Stomach (tissue), 9 donors: ENCODE measurements around the gene FGF23. TPM values are rescaled to one million over a fixed set of nuclear protein-coding genes. Genes with fewer than 3 reads are reported as not detected.
A peak's percentile ranks its signal among the peaks of the same experiment; 100 is the strongest.

Source experiments
- DNase-seq, 2 donors: peaks; one replicate each; pipeline versions ENCODE4 v3.0.0 to v3.0.0-alpha.2; 2013 to 2019
- H3K27ac ChIP-seq, 5 donors: fragments of 200-600 bp in 4 of 5; sonication (generic) in 4 of 5; one replicate each; pipeline ENCODE4 v1.5.1; 2013 to 2019; ENCODE audit warnings: mild to moderate bottlenecking in 1 of 5, moderate library complexity in 1 of 5
- H3K27me3 ChIP-seq, 3 donors: fragments of 200-600 bp; sonication (generic); one replicate each; pipeline ENCODE4 v1.5.1; 2017 to 2019; ENCODE audit warnings: mixed run types in 1 of 3
- H3K36me3 ChIP-seq, 4 donors: fragments of 200-600 bp; sonication (generic); 1 replicate in 3 of 4; 2 replicates in 1 of 4; pipeline ENCODE4 v1.5.1; 2016 to 2019
- H3K4me1 ChIP-seq, 4 donors: fragments of 200-600 bp; sonication (generic); one replicate each; pipeline ENCODE4 v1.5.1; 2016 to 2019
- H3K4me3 ChIP-seq, 4 donors: fragments of 200-600 bp; sonication (generic) in 3 of 4; one replicate each; pipeline ENCODE4 v1.5.1; 2016 to 2019; ENCODE audit warnings: mild to moderate bottlenecking in 1 of 4
- H3K9me3 ChIP-seq, 4 donors: fragments of 200-600 bp; sonication (generic); one replicate each; pipeline ENCODE4 v1.5.1; 2016 to 2019
- EP300 ChIP-seq: sonication (generic); formaldehyde crosslinking; IDR thresholded peaks from one replicate; pipeline ENCODE4 v1.6.1; 2017; ENCODE audit warnings: antibody characterized with exemption
- POLR2A ChIP-seq, 4 donors: fragments of 450-650 bp; IDR thresholded peaks; one replicate each; pipeline ENCODE4 v1.6.1; 2016; ENCODE audit warnings: antibody characterized with exemption in 4 of 4, control low read depth in 2 of 4, mild to moderate bottlenecking in 1 of 4, moderate library complexity in 1 of 4
- POLR2AphosphoS5 ChIP-seq, 3 donors: sonication (generic); formaldehyde crosslinking; IDR thresholded peaks; one replicate each; pipeline ENCODE4 v1.6.1; 2016; ENCODE audit warnings: antibody characterized with exemption in 3 of 3
- WGBS, 5 donors: extraction: QIAGEN DNeasy Blood & Tissue Kit in 3 of 5; methylation state at CpG; one replicate each; pipeline versions ENCODE4 v1.1.5 to v1.1.7; 2013 to 2018; 5-methylcytosine and 5-hydroxymethylcytosine counted together
- intact Hi-C: fragments of 100-400 bp; cut with DNase I; formaldehyde crosslinking; loops from one replicate; pipeline ENCODE4 v1.15.1; 2023; ENCODE audit warnings: low total_unique reads
- polyA plus RNA-seq, 3 donors: library from polyadenylated mRNA; stranded (reverse); fragments of 200-250 nt; gene quantifications; one replicate each; pipeline ENCODE4 v1.2.3, GENCODE V29; 2013
- total RNA-seq, 5 donors: library from RNA; depleted of rRNA; stranded (reverse); fragments of >200 nt; gene quantifications; one replicate each; pipeline versions ENCODE4 v1.1.0 to v1.2.3, GENCODE V29; 2014 to 2016
- TF ChIP-seq, protein P1 (sequence below), 7 experiments: fragments of 450-650 bp in 4 of 7; fragments of 200-600 bp in 3 of 7; sonication (generic) in 3 of 7; IDR thresholded peaks; one replicate each; pipeline ENCODE4 v1.5.1; 2016 to 2019; ENCODE audit warnings: antibody characterized with exemption in 7 of 7, control low read depth in 2 of 7, mild to moderate bottlenecking in 1 of 7
- donor health status: healthy with polysubstance abuse.
- donor health status: Bipolar disorder and iron deficiency.
- donor health status: healthy.

FGF23 gene
- total and polyA plus RNA-seq, 8 donors = not detected

DNA sequence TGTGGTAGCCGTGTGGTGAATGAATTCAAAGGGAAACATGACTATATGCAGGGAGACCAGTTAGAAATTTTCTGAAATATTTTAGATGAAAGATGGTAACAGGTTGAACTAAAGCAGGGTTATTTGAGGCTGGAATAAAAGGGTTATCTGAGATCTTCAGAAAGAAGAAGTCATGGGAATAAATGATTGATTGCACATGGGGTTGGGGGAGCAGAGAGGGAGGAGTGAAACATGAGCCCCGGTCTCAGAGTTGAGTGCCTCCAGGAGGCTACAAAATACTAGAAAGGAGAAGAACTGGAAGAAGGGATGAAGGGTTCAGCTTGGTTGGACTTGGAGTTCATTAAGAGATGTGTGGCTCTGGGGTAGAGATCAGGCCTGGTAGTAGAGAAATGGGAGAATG lies 16.3 kb upstream of the FGF23 start:
- WGBS, 5 donors = 57 to 89% (median 75%) methylated on average over 2 of the region's 2 CpGs
- H3K36me3 ChIP-seq = no peaks in the 10 kb centered on the region
- DNase-seq = no peak
- no peaks in the 10 kb centered on the region for H3K4me1 ChIP-seq
- intact Hi-C loops = no loop called here
- H3K27me3 ChIP-seq = peaks cover 0 to 31% (median 0%) of the 10 kb centered on the region in 3 donors
- H3K9me3 ChIP-seq = no peaks in the 10 kb centered on the region
- H3K27ac ChIP-seq = no peak overlapping the region
- TF ChIP-seq POLR2AphosphoS5 (IDR thresholded peaks at IDR 0.05) (no peak), POLR2A (IDR thresholded peaks at IDR 0.05) (no peak), EP300 (no peak)
- TF ChIP-seq, protein P1, sequence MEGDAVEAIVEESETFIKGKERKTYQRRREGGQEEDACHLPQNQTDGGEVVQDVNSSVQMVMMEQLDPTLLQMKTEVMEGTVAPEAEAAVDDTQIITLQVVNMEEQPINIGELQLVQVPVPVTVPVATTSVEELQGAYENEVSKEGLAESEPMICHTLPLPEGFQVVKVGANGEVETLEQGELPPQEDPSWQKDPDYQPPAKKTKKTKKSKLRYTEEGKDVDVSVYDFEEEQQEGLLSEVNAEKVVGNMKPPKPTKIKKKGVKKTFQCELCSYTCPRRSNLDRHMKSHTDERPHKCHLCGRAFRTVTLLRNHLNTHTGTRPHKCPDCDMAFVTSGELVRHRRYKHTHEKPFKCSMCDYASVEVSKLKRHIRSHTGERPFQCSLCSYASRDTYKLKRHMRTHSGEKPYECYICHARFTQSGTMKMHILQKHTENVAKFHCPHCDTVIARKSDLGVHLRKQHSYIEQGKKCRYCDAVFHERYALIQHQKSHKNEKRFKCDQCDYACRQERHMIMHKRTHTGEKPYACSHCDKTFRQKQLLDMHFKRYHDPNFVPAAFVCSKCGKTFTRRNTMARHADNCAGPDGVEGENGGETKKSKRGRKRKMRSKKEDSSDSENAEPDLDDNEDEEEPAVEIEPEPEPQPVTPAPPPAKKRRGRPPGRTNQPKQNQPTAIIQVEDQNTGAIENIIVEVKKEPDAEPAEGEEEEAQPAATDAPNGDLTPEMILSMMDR (IDR thresholded peaks at IDR 0.05) = no peak
- H3K4me3 ChIP-seq = no peak overlapping the region

DNA sequence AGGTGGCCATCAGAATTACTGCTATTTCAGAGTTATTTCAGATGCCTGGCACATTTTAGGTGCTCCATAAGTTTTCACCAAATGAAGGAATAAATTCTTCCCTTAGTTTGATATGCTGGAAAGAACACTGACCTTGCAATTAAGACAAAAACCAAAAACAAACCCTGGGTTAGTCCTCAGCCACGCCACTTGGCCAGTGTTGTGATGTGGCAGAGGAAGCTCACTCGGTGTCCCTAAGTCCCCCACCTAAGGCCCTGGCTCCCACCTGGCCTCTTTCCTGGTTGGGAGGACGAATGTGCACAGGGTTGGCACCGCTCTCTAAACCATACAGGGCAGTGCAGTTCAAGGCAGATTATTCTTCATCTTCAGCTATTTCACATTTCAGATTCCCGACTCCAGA lies 13.7 kb upstream of the FGF23 start:
- DNase-seq = no peak
- TF ChIP-seq POLR2AphosphoS5 (IDR thresholded peaks at IDR 0.05) (no peak), POLR2A (IDR thresholded peaks at IDR 0.05) (no peak), EP300 (no peak)
- TF ChIP-seq, protein P1 (IDR thresholded peaks at IDR 0.05) = no peak
- Histone ChIP-seq H3K27me3 (peaks cover 0 to 31% (median 0%) of the 10 kb centered on the region in 3 donors), H3K27ac (no peak overlapping the region), H3K9me3 (no peaks in the 10 kb centered on the region), H3K4me1 (no peaks in the 10 kb centered on the region), H3K36me3 (no peaks in the 10 kb centered on the region), H3K4me3 (no peak overlapping the region)
- WGBS, 5 donors = 70 to 84% (median 77%) methylated on average over 5 of the region's 5 CpGs
- intact Hi-C loops = no loop called here

DNA sequence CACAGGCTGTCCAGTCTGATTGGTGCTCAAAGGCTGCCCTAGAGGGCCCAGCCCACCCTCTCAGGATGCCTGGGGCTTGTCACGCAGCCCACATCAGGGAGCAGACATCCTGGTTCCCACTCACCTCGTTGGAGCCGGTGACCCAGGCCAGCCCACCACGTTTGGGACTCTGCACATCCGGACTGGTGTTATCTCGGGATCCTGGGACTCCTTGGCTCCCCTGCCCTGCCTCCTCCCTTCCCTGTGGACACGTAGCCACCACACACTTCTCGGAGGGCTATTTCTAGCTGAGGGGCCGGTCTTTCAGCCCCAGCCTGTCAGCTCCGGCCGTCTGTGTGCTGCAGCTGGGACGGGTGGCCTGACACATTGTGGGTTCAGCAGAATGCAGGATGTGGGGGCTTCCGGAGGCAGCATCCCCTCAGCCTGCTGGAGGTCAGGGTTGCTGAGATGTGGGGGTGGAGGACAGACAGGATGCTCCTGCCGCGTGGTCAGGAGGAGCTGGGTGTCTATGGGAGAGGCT lies 12.8 kb upstream of the FGF23 start:
- peak in 1 of 2 donors; percentile 53 for DNase-seq
- 44 to 57% (median 48%) methylated on average over 13 to 15 of the region's 15 CpGs for WGBS, 5 donors
- H3K4me1 ChIP-seq = no peaks in the 10 kb centered on the region
- H3K36me3 ChIP-seq = no peaks in the 10 kb centered on the region
- H3K9me3 ChIP-seq = no peaks in the 10 kb centered on the region
- intact Hi-C loops = no loop called here
- no peak overlapping the region for H3K4me3 ChIP-seq
- H3K27me3 ChIP-seq = peaks cover 0 to 31% (median 0%) of the 10 kb centered on the region in 3 donors
- TF ChIP-seq, protein P1 (IDR thresholded peaks at IDR 0.05) = no peak
- TF ChIP-seq POLR2A (IDR thresholded peaks at IDR 0.05) (no peak), EP300 (no peak), POLR2AphosphoS5 (IDR thresholded peaks at IDR 0.05) (no peak)
- H3K27ac ChIP-seq = no peak overlapping the region

DNA sequence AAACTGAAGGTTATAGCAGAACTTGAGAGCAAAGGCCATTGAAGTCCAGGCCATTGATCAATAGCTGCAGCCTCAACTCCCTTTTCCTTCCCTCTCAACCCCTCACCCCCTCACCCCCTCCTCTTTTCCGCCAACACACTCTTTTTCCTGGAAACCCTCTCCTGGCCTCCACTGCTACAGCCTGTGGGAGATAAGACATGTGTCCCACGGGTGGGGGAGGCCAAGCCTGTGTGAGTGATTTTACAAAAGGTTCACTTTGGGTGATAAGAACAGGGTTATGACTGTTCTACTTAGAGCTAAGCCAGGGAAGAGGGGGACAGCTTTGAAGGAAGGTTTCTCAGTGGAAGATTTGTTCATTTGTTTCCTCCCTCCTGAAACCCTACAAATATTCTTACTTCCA lies 9.2 kb upstream of the FGF23 start:
- Histone ChIP-seq H3K27ac (no peak overlapping the region), H3K27me3 (peaks cover 0 to 22% (median 0%) of the 10 kb centered on the region in 3 donors), H3K4me3 (no peak overlapping the region), H3K36me3 (no peaks in the 10 kb centered on the region), H3K4me1 (no peaks in the 10 kb centered on the region), H3K9me3 (no peaks in the 10 kb centered on the region)
- DNase-seq = no peak
- 17 to 44% (median 36%) methylated on average over 2 of the region's 2 CpGs for WGBS, 5 donors
- intact Hi-C loops = no loop called here
- TF ChIP-seq POLR2AphosphoS5 (IDR thresholded peaks at IDR 0.05) (no peak), EP300 (no peak), POLR2A (IDR thresholded peaks at IDR 0.05) (no peak)
- TF ChIP-seq, protein P1 (IDR thresholded peaks at IDR 0.05) = no peak
